ENCODE data around the gene GLTP. TPM values are rescaled to one million over a fixed set of nuclear protein-coding genes. Genes with fewer than 3 reads are reported as not detected.
"Not testable (repeated sequence)": the region's sequence is repeated elsewhere in the genome, so short reads cannot be mapped to it uniquely, and the experiment has no call there.

Gene GLTP
- polyA plus RNA-seq, 3 donors from 2014 or later, result 64.8 to 95.1 (median 71.9) TPM

- H3K27me3 Mint-ChIP-seq (ENCODE audit: low read depth in 3 of 3), result no peaks in the 10 kb centered on the region
- peak overlapping the region; percentile 72 to 82 (median 74) for H3K4me3 Mint-ChIP-seq
- H3K36me3 Mint-ChIP-seq, result peaks cover 0 to 8% (median 6%) of the 10 kb centered on the region in 3 donors
- DNase-seq, result peak; percentile 39 to 53 (median 53)
- H3K27ac Mint-ChIP-seq, result peak overlapping the region; percentile 71 to 95 (median 92)
- peaks cover 60 to 62% of the 10 kb centered on the region in 2 donors for H3K4me1 Mint-ChIP-seq
- no peaks in the 10 kb centered on the region for H3K9me3 Mint-ChIP-seq
Measured at GRCh38 chr12:109863847-109864712, 16.3 kb downstream of the GLTP start.

DNA sequence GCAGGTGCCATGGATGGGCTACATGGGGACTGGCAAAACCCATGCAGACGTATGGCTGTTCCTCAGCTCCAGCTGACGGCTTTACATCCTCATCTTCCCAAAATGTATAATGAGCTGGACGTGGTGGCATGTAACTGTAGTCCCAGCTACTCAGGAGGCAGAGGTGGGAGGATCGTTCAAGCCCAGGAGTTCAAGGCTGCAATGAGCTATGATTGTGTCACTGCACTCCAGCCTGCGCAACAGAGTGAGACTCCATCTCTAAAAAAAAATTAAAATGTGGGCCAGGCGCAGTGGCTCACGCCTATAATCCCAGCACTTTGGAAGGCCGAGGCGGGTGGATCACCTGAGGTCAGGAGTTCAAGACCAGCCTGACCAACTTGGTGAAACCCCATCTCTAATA lies 17.9 kb downstream of the GLTP start:
- not testable (repeated sequence) for H3K27me3 Mint-ChIP-seq (ENCODE audit: low read depth in 3 of 3); H3K36me3 Mint-ChIP-seq; H3K4me3 Mint-ChIP-seq; DNase-seq; H3K9me3 Mint-ChIP-seq
- Mint-ChIP-seq H3K27ac (peak overlapping the region in 4 of 6 donors; percentile 30 to 64 (median 56)), H3K4me1 (peaks cover 60 to 62% of the 10 kb centered on the region in 2 donors)

GRCh38 chr12:109861689-109862314 lies 18.5 kb downstream of the GLTP start:
- Mint-ChIP-seq H3K27me3 (ENCODE audit: low read depth in 3 of 3) (no peaks in the 10 kb centered on the region), H3K9me3 (no peaks in the 10 kb centered on the region), H3K27ac (peak overlapping the region in 2 of 6 donors; percentile 55 to 57), H3K4me1 (peaks cover 57 to 58% of the 10 kb centered on the region in 2 donors), H3K4me3 (no peak overlapping the region), H3K36me3 (peaks cover 0 to 7% (median 3%) of the 10 kb centered on the region in 3 donors)
- DNase-seq, result no peak

GRCh38 chr12:109860977-109861376 lies 19.4 kb downstream of the GLTP start:
- H3K27me3 Mint-ChIP-seq (ENCODE audit: low read depth in 3 of 3), result no peaks in the 10 kb centered on the region
- H3K36me3 Mint-ChIP-seq, result peaks cover 0 to 7% (median 3%) of the 10 kb centered on the region in 3 donors
- H3K4me3 Mint-ChIP-seq, result no peak overlapping the region
- no peak for DNase-seq
- H3K9me3 Mint-ChIP-seq, result no peaks in the 10 kb centered on the region
- H3K27ac Mint-ChIP-seq, result peak overlapping the region in 3 of 6 donors; percentile 18 to 59 (median 57)
- H3K4me1 Mint-ChIP-seq, result peaks cover 49 to 53% of the 10 kb centered on the region in 2 donors

- Mint-ChIP-seq H3K4me3 (no peak overlapping the region), H3K36me3 (peaks cover 0 to 7% (median 3%) of the 10 kb centered on the region in 3 donors), H3K9me3 (no peaks in the 10 kb centered on the region), H3K27me3 (ENCODE audit: low read depth in 3 of 3) (no peaks in the 10 kb centered on the region), H3K27ac (peak overlapping the region in 4 of 6 donors; percentile 56 to 76 (median 61)), H3K4me1 (peaks cover 29 to 31% of the 10 kb centered on the region in 2 donors)
- no peak for DNase-seq
Measured at GRCh38 chr12:109858764-109859163, 21.6 kb downstream of the GLTP start.

GRCh38 chr12:109857715-109858114 lies 22.6 kb downstream of the GLTP start:
- H3K4me1 Mint-ChIP-seq, result peaks cover 27 to 28% of the 10 kb centered on the region in 2 donors
- DNase-seq, result no peak
- H3K27ac Mint-ChIP-seq, result peak overlapping the region in 4 of 6 donors; percentile 17 to 56 (median 44)
- H3K27me3 Mint-ChIP-seq (ENCODE audit: low read depth in 3 of 3), result no peaks in the 10 kb centered on the region
- no peak overlapping the region for H3K4me3 Mint-ChIP-seq
- H3K9me3 Mint-ChIP-seq, result no peaks in the 10 kb centered on the region
- H3K36me3 Mint-ChIP-seq, result peaks cover 0 to 12% (median 8%) of the 10 kb centered on the region in 3 donors

GRCh38 chr12:109855377-109855776 lies 25.0 kb downstream of the GLTP start:
- Mint-ChIP-seq H3K36me3 (peaks cover 4 to 18% (median 13%) of the 10 kb centered on the region in 3 donors), H3K27me3 (ENCODE audit: low read depth in 3 of 3) (no peaks in the 10 kb centered on the region), H3K4me1 (peaks cover 18 to 21% of the 10 kb centered on the region in 2 donors), H3K27ac (peak overlapping the region in 1 of 6 donors; percentile 14), H3K4me3 (no peak overlapping the region), H3K9me3 (no peaks in the 10 kb centered on the region)
- DNase-seq, result no peak

DNA sequence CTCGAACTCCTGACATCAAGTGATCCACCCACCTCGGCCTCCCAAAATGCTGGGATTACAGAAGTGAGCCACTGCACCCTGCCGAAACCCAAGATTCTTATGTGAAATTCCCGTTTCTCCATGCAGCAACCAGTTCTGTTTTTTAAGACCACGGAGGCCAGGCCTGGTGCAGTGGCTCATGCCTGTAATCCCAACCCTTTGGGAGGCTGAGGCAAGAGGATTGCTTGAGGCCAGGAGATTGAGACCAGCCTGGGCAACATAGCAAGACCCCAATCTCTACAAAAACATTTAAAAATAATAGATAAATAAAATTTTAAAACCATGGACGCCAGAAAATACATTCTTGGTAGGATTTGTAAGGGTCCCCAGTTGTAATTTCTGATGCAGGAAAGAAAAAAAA lies 29.8 kb downstream of the GLTP start:
- not testable (repeated sequence) for H3K9me3 Mint-ChIP-seq; H3K27ac Mint-ChIP-seq; DNase-seq; H3K27me3 Mint-ChIP-seq (ENCODE audit: low read depth in 3 of 3); H3K4me3 Mint-ChIP-seq
- H3K36me3 Mint-ChIP-seq, result peaks cover 4 to 16% (median 10%) of the 10 kb centered on the region in 3 donors
- H3K4me1 Mint-ChIP-seq, result peaks cover 14% of the 10 kb centered on the region in 2 donors

- no peak for DNase-seq
- no peak overlapping the region for H3K4me3 Mint-ChIP-seq
- H3K4me1 Mint-ChIP-seq, result peaks cover 13 to 19% of the 10 kb centered on the region in 2 donors
- H3K9me3 Mint-ChIP-seq, result no peaks in the 10 kb centered on the region
- peaks cover 0 to 4% (median 2%) of the 10 kb centered on the region in 3 donors for H3K27me3 Mint-ChIP-seq (ENCODE audit: low read depth in 3 of 3)
- peak overlapping the region in 1 of 6 donors; percentile 67 for H3K27ac Mint-ChIP-seq
- peaks cover 4 to 10% (median 5%) of the 10 kb centered on the region in 3 donors for H3K36me3 Mint-ChIP-seq
Measured at GRCh38 chr12:109847142-109847735, 33.1 kb downstream of the GLTP start.

DNA sequence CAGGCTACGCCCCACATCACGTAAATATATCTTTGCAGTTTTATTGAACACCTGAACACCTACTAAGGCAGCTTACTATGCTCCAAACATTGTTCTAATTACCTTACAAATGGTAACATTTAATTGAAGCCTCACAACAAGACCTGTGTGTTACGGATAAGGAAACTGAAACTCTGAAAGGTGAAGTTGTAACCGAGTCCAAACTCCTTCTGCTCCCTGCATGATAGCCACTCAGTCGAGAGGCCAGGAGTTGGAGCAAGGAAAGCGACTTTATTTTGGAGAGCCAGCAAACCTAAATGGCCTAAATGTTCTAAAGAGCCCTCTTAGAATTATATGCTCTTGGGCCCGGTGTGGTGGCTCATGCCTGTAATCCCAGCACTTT lies 34.5 kb downstream of the GLTP start:
- Mint-ChIP-seq H3K36me3 (peaks cover 0 to 5% (median 0%) of the 10 kb centered on the region in 3 donors), H3K4me1 (peaks cover 13 to 19% of the 10 kb centered on the region in 2 donors), H3K27me3 (ENCODE audit: low read depth in 3 of 3) (peaks cover 0 to 5% (median 2%) of the 10 kb centered on the region in 3 donors), H3K9me3 (no peaks in the 10 kb centered on the region), H3K27ac (peak overlapping the region in 1 of 6 donors; percentile 40), H3K4me3 (peak overlapping the region in 4 of 5 donors; percentile 24 to 48 (median 34))
- no peak for DNase-seq

DNA sequence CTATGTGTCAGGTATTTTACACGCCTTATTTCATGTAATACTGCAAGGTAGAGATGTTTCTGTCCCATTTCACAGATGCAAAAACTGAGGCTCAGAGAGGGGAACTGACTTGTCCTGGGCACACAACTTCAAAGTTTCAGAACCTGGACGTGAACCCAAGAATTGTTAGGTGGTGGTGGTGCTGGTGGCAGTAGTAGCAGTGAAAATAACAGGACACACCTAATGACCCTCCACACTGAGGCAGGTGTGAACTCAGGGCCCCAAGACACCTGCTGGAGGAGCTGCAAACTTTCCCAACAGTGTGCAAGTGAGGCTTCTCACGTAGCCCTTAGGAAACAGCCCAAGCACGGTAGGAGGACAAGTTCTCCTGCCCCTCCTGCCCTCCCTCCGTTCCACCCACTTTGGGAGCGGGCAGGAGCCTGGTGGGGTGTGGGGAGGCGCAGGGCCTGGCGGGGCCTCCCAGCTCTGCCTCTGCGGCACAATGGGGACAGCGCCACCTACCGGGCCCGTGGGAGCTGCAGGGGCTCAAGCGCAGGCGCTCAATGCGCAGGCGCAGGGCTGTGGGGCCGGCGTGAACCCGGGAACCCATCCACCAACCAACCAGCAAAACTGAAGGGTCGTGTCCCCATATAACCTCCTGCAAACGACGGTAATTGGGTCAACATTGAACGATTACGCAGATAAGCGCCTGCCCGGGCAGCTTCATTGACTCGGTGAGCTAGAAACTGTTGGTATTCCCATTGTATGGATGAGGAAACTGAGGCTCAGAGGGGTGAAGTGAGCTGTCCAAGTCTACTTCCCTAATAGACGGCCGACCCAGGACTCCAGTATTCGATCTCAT lies 35.1 kb downstream of the GLTP start:
- H3K4me3 Mint-ChIP-seq, result peak overlapping the region in 4 of 5 donors; percentile 25 to 48 (median 34)
- DNase-seq, result peak; percentile 85 to 88 (median 87)
- H3K4me1 Mint-ChIP-seq, result peaks cover 13 to 19% of the 10 kb centered on the region in 2 donors
- peaks cover 0 to 5% (median 3%) of the 10 kb centered on the region in 3 donors for H3K27me3 Mint-ChIP-seq (ENCODE audit: low read depth in 3 of 3)
- peaks cover 0 to 5% (median 0%) of the 10 kb centered on the region in 3 donors for H3K36me3 Mint-ChIP-seq
- H3K27ac Mint-ChIP-seq, result peak overlapping the region in 3 of 6 donors; percentile 40 to 71 (median 50)
- no peaks in the 10 kb centered on the region for H3K9me3 Mint-ChIP-seq

GRCh38 chr12:109844091-109844490 lies 36.2 kb downstream of the GLTP start:
- no peak overlapping the region for H3K27ac Mint-ChIP-seq
- no peak for DNase-seq
- peaks cover 13 to 19% of the 10 kb centered on the region in 2 donors for H3K4me1 Mint-ChIP-seq
- H3K27me3 Mint-ChIP-seq (ENCODE audit: low read depth in 3 of 3), result peaks cover 0 to 5% (median 3%) of the 10 kb centered on the region in 3 donors
- H3K9me3 Mint-ChIP-seq, result no peaks in the 10 kb centered on the region
- no peak overlapping the region for H3K4me3 Mint-ChIP-seq
- no peaks in the 10 kb centered on the region for H3K36me3 Mint-ChIP-seq

DNA sequence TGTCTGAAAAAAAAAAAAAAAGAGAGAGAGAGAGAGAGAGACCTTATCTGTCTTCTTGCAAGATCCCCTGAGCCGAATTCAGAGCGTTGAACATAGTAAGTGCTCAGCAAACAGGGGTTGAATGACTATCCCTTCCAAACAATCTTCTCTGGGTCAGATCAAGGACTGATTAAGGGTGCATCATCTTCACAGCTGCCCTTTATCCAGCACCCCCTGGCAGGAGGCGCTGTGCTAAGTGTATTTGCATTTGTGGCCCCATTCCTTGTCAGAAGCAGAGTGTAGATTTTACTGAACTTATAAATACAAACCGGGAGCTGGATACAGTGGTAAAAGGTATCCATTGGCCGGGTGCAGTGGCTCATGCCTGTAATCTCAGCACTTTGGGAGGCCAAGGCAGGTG lies 38.3 kb downstream of the GLTP start:
- Mint-ChIP-seq H3K9me3 (no peaks in the 10 kb centered on the region), H3K36me3 (no peaks in the 10 kb centered on the region), H3K27ac (no peak overlapping the region), H3K4me3 (no peak overlapping the region), H3K4me1 (peaks cover 13 to 19% of the 10 kb centered on the region in 2 donors), H3K27me3 (ENCODE audit: low read depth in 3 of 3) (peaks cover 0 to 5% (median 3%) of the 10 kb centered on the region in 3 donors)
- DNase-seq, result no peak
